Mesenchymal stem cell (in vitro differentiated cells and primary cell): ENCODE results near the gene NIPAL1.

Experiments used
- DNase-seq: peaks from one replicate; pipeline ENCODE4 v3.0.0-alpha.2; 2013
- H2AFZ ChIP-seq: one replicate; pipeline ENCODE4 v1.6.1; 2013; ENCODE audit warnings: low read depth, mild to moderate bottlenecking, control low read depth, inconsistent platforms, low read length, moderate library complexity
- H2AK5ac ChIP-seq: 2 replicates; pipeline ENCODE4 v1.6.1; 2013; ENCODE audit warnings: low read length, moderate library complexity, mild to moderate bottlenecking, inconsistent platforms; ENCODE audit not compliant: severe bottlenecking
- H2BK120ac ChIP-seq: one replicate; pipeline ENCODE4 v1.6.1; 2013; ENCODE audit warnings: low read depth, mild to moderate bottlenecking, inconsistent platforms, low read length, moderate library complexity
- H2BK12ac ChIP-seq, 2 experiments: one replicate each; pipeline ENCODE4 v1.6.1; 2013; ENCODE audit warnings: inconsistent platforms in 2 of 2, low read length in 2 of 2, mild to moderate bottlenecking in 2 of 2, moderate library complexity in 2 of 2, control low read depth in 1 of 2
- H2BK15ac ChIP-seq: one replicate; pipeline ENCODE4 v1.6.1; 2013; ENCODE audit warnings: mild to moderate bottlenecking, low read depth, inconsistent platforms; ENCODE audit not compliant: poor library complexity, severe bottlenecking
- H2BK5ac ChIP-seq: 2 replicates; pipeline ENCODE4 v1.6.1; 2013; ENCODE audit warnings: low read depth, mild to moderate bottlenecking, low read length, control low read depth, inconsistent platforms; ENCODE audit not compliant: poor library complexity, severe bottlenecking
- H3K14ac ChIP-seq, 2 experiments: one replicate each; pipeline ENCODE4 v1.6.1; 2013; ENCODE audit warnings: inconsistent platforms in 2 of 2, low read length in 2 of 2, control low read depth in 1 of 2, mild to moderate bottlenecking in 1 of 2, moderate library complexity in 1 of 2
- H3K18ac ChIP-seq, 2 experiments: one replicate each; pipeline ENCODE4 v1.6.1; 2013; ENCODE audit warnings: inconsistent platforms in 2 of 2, low read length in 2 of 2, control low read depth in 1 of 2, low read depth in 1 of 2, mild to moderate bottlenecking in 1 of 2
- H3K23ac ChIP-seq, 2 experiments: one replicate each; pipeline ENCODE4 v1.6.1; 2013; ENCODE audit warnings: inconsistent platforms in 2 of 2, low read length in 2 of 2, mild to moderate bottlenecking in 2 of 2, moderate library complexity in 2 of 2, control low read depth in 1 of 2
- H3K27ac ChIP-seq: 2 replicates; pipeline ENCODE4 v1.5.1; 2013; ENCODE audit warnings: mild to moderate bottlenecking, moderate library complexity, low read length, control low read depth, inconsistent platforms; ENCODE audit not compliant: poor library complexity, severe bottlenecking
- H3K27me3 ChIP-seq, 2 experiments: 2 replicates each; pipeline versions ENCODE4 v1.6.1 to v1.7.0; 2013; ENCODE audit warnings: low read length in 2 of 2, mild to moderate bottlenecking in 2 of 2, moderate library complexity in 2 of 2, control low read depth in 1 of 2, inconsistent platforms in 1 of 2; ENCODE audit not compliant: control insufficient read depth in 1 of 2, insufficient read depth in 1 of 2
- H3K36me3 ChIP-seq, 2 experiments: 2 replicates each; pipeline versions ENCODE4 v1.6.1 to v1.7.0; 2013; ENCODE audit warnings: low read length in 2 of 2, control low read depth in 1 of 2, inconsistent platforms in 1 of 2, low read depth in 1 of 2, mild to moderate bottlenecking in 1 of 2; ENCODE audit not compliant: insufficient read depth in 2 of 2, control insufficient read depth in 1 of 2
- H3K4ac ChIP-seq, 2 experiments: one replicate each; pipeline ENCODE4 v1.6.1; 2013; ENCODE audit warnings: inconsistent platforms in 2 of 2, low read length in 2 of 2, mild to moderate bottlenecking in 2 of 2, moderate library complexity in 2 of 2, control low read depth in 1 of 2, low read depth in 1 of 2
- H3K4me1 ChIP-seq: 2 replicates; pipeline ENCODE4 v1.6.1; 2013; ENCODE audit warnings: low read depth, low read length, control low read depth; ENCODE audit not compliant: control insufficient read depth, insufficient read depth
- H3K4me2 ChIP-seq: 2 replicates; pipeline ENCODE4 v1.6.1; 2013; ENCODE audit warnings: low read length, mild to moderate bottlenecking, inconsistent platforms; ENCODE audit not compliant: poor library complexity, severe bottlenecking
- H3K4me3 ChIP-seq, 2 experiments: 2 replicates each; pipeline versions ENCODE4 v1.5.1 to v1.7.0; 2013; ENCODE audit warnings: low read length in 2 of 2, mild to moderate bottlenecking in 2 of 2, control low read depth in 1 of 2, low read depth in 1 of 2; ENCODE audit not compliant: insufficient read depth in 1 of 2
- H3K79me1 ChIP-seq: replicated peaks from 2 replicates; pipeline ENCODE4 v1.6.1; 2013; ENCODE audit warnings: mild to moderate bottlenecking, control low read depth, low read length, inconsistent platforms; ENCODE audit not compliant: poor library complexity, severe bottlenecking
- H3K9ac ChIP-seq: 2 replicates; pipeline ENCODE4 v1.7.0; 2013; ENCODE audit warnings: mild to moderate bottlenecking, low read length, moderate library complexity
- H3K9me3 ChIP-seq: 2 replicates; pipeline ENCODE4 v1.7.0; 2013; ENCODE audit warnings: mild to moderate bottlenecking, low read length; ENCODE audit not compliant: control insufficient read depth
- H4K8ac ChIP-seq: one replicate; pipeline ENCODE4 v1.6.1; 2013; ENCODE audit warnings: inconsistent platforms, mild to moderate bottlenecking, low read length, moderate library complexity
- H4K91ac ChIP-seq: one replicate; pipeline ENCODE4 v1.6.1; 2013; ENCODE audit warnings: mild to moderate bottlenecking, low read length, inconsistent platforms
- WGBS: methylation state at CpG from one replicate; pipeline ENCODE4 v1.1.7; 2013; ENCODE audit warnings: mixed read lengths; 5-methylcytosine and 5-hydroxymethylcytosine counted together

Gene NIPAL1

DNA sequence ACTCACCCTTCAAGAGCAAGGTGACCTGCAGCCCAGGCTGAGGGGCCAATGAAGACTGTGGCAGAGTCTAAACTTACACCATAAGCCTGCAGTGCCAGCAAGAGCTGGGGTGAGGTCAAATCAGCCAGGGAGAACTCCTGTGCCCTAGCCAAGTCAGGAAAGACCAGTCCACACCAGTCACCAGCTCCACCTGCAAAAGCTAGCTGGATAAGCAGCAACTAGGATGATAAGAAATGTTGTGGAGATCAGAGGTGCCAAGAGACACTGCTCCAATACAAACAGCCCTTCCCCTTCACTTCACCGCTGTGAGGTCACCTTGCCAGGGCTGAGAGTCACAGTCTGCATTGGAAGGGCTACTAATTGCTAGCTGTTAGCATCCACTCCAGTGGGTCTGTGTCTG, 31.3 kb downstream of the NIPAL1 start:
- H2BK12ac ChIP-seq = no peak overlapping the region
- no peak overlapping the region for H2AK5ac ChIP-seq
- no peaks in the 10 kb centered on the region for H3K36me3 ChIP-seq
- no peak overlapping the region for H3K4me3 ChIP-seq
- H4K91ac ChIP-seq = no peak overlapping the region
- no peak overlapping the region for H2AFZ ChIP-seq
- DNase-seq = no peak
- H4K8ac ChIP-seq = no peak overlapping the region
- no peak overlapping the region for H2BK5ac ChIP-seq
- no peak overlapping the region for H3K4me2 ChIP-seq
- H2BK120ac ChIP-seq = no peak overlapping the region
- no peak overlapping the region for H3K9ac ChIP-seq
- no peak overlapping the region for H2BK15ac ChIP-seq
- no peak overlapping the region for H3K27ac ChIP-seq
- peak overlapping the region in 1 of 2 experiments; percentile 45 for H3K14ac ChIP-seq
- H3K9me3 ChIP-seq = no peaks in the 10 kb centered on the region
- H3K79me1 ChIP-seq = no peaks in the 10 kb centered on the region
- peaks cover 1% of the 10 kb centered on the region for H3K4me1 ChIP-seq
- WGBS = no CpG with 5 or more reads among the region's 1 CpG
- no peak overlapping the region for H3K4ac ChIP-seq
- no peak overlapping the region for H3K23ac ChIP-seq
- peaks cover 0 to 19% of the 10 kb centered on the region in 2 experiments for H3K27me3 ChIP-seq
- H3K18ac ChIP-seq = no peak overlapping the region

DNA sequence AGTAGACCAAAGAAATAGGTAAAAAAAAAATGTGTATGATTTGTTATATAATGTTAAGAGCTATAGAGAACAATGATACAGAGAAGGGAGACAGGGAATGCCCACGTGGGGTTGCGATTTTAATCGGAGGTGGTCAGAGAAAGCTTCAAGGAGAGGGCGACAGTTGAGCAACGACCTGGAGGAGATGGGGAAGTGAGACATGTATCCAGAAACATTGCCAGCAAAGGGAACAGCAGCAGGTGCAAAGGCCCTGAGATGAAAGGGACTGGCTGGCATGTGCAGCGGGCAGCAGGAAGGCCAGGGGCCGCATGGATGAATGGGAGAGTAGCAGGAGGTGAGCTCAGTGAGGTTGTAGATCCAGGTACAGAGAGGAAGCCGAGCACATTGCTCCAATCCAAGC, 32.9 kb downstream of the NIPAL1 start:
- Histone ChIP-seq H3K9me3 (no peaks in the 10 kb centered on the region), H3K9ac (no peak overlapping the region), H3K4ac (no peak overlapping the region), H2AFZ (no peak overlapping the region), H3K27me3 (peaks cover 0 to 15% of the 10 kb centered on the region in 2 experiments), H2BK120ac (no peak overlapping the region), H2BK12ac (no peak overlapping the region), H2BK15ac (no peak overlapping the region), H4K91ac (no peak overlapping the region), H3K4me2 (no peak overlapping the region), H3K23ac (no peak overlapping the region), H2AK5ac (no peak overlapping the region), H4K8ac (no peak overlapping the region), H3K79me1 (no peaks in the 10 kb centered on the region), H3K4me3 (no peak overlapping the region), H3K14ac (no peak overlapping the region), H3K36me3 (no peaks in the 10 kb centered on the region), H3K18ac (no peak overlapping the region), H2BK5ac (no peak overlapping the region), H3K27ac (no peak overlapping the region), H3K4me1 (peaks cover 1% of the 10 kb centered on the region)
- DNase-seq = no peak
- WGBS = 96% methylated on average over 6 of the region's 8 CpGs

DNA sequence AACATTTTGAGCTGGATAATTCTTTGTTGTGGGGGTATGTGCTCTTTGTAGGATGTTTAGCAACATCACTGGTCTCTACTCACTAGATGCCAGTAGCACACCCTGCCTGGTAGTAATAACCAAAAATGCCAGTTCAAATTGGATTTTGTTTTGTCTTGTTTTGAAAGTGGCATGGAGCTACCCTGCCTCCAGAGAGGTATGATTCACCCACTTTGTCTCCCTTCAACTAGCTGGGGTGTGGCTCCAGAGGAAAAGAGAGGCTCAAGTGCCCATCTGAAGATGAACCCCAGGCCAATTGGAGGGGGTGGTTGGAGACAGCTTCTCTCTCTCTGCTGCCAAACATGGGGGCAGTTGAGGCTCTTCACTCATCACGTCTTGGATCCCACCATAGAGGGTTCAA, 34.5 kb downstream of the NIPAL1 start:
- Histone ChIP-seq H2BK15ac (no peak overlapping the region), H3K27me3 (peaks cover 0 to 6% of the 10 kb centered on the region in 2 experiments), H3K18ac (no peak overlapping the region), H3K79me1 (no peaks in the 10 kb centered on the region), H2AFZ (no peak overlapping the region), H4K8ac (no peak overlapping the region), H3K14ac (no peak overlapping the region), H2BK120ac (no peak overlapping the region), H2AK5ac (no peak overlapping the region), H2BK12ac (no peak overlapping the region), H4K91ac (no peak overlapping the region), H3K27ac (no peak overlapping the region), H3K4ac (no peak overlapping the region), H2BK5ac (no peak overlapping the region), H3K4me3 (no peak overlapping the region), H3K9me3 (no peaks in the 10 kb centered on the region), H3K4me2 (no peak overlapping the region), H3K9ac (no peak overlapping the region), H3K23ac (peak overlapping the region in 1 of 2 experiments; percentile 7), H3K4me1 (peaks cover 1% of the 10 kb centered on the region), H3K36me3 (no peaks in the 10 kb centered on the region)
- no peak for DNase-seq
- WGBS = 96% methylated on average over 1 of the region's 1 CpG

DNA sequence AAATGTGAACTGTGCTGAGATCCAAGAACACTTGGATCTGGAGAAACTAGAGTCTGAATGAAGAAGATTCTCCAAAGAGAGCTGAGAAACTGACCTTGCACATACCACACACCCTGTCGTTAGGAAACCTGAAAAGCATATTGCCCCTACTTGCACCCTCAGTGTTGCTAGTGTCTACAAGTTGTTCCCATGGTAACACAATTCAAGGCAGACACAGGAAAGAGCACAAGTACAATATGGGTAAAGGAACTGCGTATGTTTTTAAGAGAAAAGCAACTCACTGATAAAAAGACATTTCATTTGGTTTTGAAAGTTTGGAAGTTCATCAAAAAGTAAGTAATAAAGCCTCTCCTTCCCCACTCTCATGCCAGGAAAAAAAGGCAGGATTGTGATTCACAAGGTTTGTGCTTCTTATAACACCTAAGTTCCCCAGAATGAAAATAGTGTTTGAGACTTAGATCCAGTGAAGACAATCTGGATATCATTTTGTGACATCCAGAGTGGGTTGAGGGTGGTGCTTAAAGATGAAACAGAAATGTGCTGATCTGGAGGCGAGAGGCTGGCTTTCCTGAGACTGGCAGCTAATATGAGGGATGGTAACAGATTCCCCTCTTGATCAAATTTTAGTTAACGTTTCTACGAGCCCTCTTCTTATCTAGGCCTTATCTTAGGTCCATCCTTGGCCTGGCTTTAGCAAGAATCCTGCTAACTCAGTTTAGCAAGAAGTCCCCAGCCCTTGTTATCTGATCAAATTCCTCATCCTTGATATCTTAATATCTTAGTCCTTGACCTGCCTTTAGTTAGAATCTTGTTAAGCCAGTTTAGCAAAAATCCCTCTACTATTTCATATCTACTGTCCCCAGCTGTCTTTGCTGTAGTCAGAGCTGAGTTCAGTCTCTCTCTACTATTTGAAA, 42.3 kb downstream of the NIPAL1 start:
- no peak for DNase-seq
- no peak overlapping the region for H4K91ac ChIP-seq
- H2BK15ac ChIP-seq = no peak overlapping the region
- H3K79me1 ChIP-seq = no peaks in the 10 kb centered on the region
- H3K4me2 ChIP-seq = no peak overlapping the region
- no peak overlapping the region for H3K18ac ChIP-seq
- no peaks in the 10 kb centered on the region for H3K4me1 ChIP-seq
- H2BK5ac ChIP-seq = no peak overlapping the region
- no peak overlapping the region for H3K14ac ChIP-seq
- WGBS = 57% methylated on average over 4 of the region's 5 CpGs
- no peak overlapping the region for H3K4me3 ChIP-seq
- no peak overlapping the region for H2BK120ac ChIP-seq
- H3K9me3 ChIP-seq = peaks cover 13% of the 10 kb centered on the region
- no peak overlapping the region for H3K9ac ChIP-seq
- no peak overlapping the region for H2AFZ ChIP-seq
- no peaks in the 10 kb centered on the region for H3K27me3 ChIP-seq
- no peak overlapping the region for H2BK12ac ChIP-seq
- no peaks in the 10 kb centered on the region for H3K36me3 ChIP-seq
- no peak overlapping the region for H3K27ac ChIP-seq
- H4K8ac ChIP-seq = no peak overlapping the region
- no peak overlapping the region for H2AK5ac ChIP-seq
- H3K23ac ChIP-seq = no peak overlapping the region
- H3K4ac ChIP-seq = no peak overlapping the region
